Liver (tissue), 9 donors: Measurements from ENCODE around the gene FARP1. TPM values are rescaled to one million over a fixed set of nuclear protein-coding genes. Genes with fewer than 3 reads are reported as not detected.

Experiments used
- DNase-seq: peaks from one replicate; pipeline ENCODE4 v3.0.0-alpha.2; 2017; ENCODE audit warnings: low spot score
- H3K27ac ChIP-seq, 2 donors: one replicate each; pipeline ENCODE4 v1.7.0; 2013; ENCODE audit warnings: inconsistent platforms in 2 of 2, low read length in 2 of 2, control low read depth in 1 of 2, low read depth in 1 of 2, mild to moderate bottlenecking in 1 of 2
- H3K27me3 ChIP-seq, 4 donors: one replicate each; pipeline versions ENCODE4 v1.6.1 to v1.7.0; 2013; ENCODE audit warnings: low read length in 3 of 4, inconsistent platforms in 1 of 4, mild to moderate bottlenecking in 1 of 4, moderate library complexity in 1 of 4; ENCODE audit not compliant: control insufficient read depth in 4 of 4, insufficient read depth in 4 of 4
- H3K36me3 ChIP-seq, 4 donors: one replicate each; pipeline versions ENCODE4 v1.6.1 to v1.7.0; 2013; ENCODE audit warnings: low read length in 3 of 4, mild to moderate bottlenecking in 3 of 4, low read depth in 1 of 4, moderate library complexity in 1 of 4; ENCODE audit not compliant: control insufficient read depth in 4 of 4, insufficient read depth in 3 of 4
- H3K4me1 ChIP-seq, 4 donors: one replicate each; pipeline versions ENCODE4 v1.6.1 to v1.7.0; 2013; ENCODE audit warnings: low read length in 3 of 4, mild to moderate bottlenecking in 3 of 4, moderate library complexity in 1 of 4; ENCODE audit not compliant: control insufficient read depth in 4 of 4, insufficient read depth in 4 of 4
- H3K4me3 ChIP-seq, 3 donors: one replicate each; pipeline versions ENCODE4 v1.6.1 to v1.7.0; 2013; ENCODE audit warnings: low read length in 3 of 3, control low read depth in 1 of 3, low read depth in 1 of 3, mild to moderate bottlenecking in 1 of 3
- H3K9ac ChIP-seq, 2 donors: one replicate each; pipeline ENCODE4 v1.7.0; 2013; ENCODE audit warnings: low read length in 2 of 2, mild to moderate bottlenecking in 2 of 2, moderate library complexity in 2 of 2, control low read depth in 1 of 2, low read depth in 1 of 2
- H3K9me3 ChIP-seq, 4 donors: one replicate each; pipeline versions ENCODE4 v1.6.1 to v1.7.0; 2013; ENCODE audit warnings: low read length in 3 of 4; ENCODE audit not compliant: control insufficient read depth in 4 of 4
- EGR1 ChIP-seq, 2 donors: IDR thresholded peaks; 2 replicates each; pipeline ENCODE4 v1.6.1; 2016 to 2018; ENCODE audit warnings: antibody characterized with exemption in 2 of 2, low read depth in 2 of 2
- FOXA1 ChIP-seq: IDR thresholded peaks from 2 replicates; pipeline ENCODE4 v1.6.1; 2016; ENCODE audit warnings: antibody characterized with exemption
- FOXA2 ChIP-seq: IDR thresholded peaks from 2 replicates; pipeline ENCODE4 v1.6.1; 2016; ENCODE audit warnings: antibody characterized with exemption
- GABPA ChIP-seq, 2 donors: IDR thresholded peaks in 1 of 2; conservative IDR thresholded peaks in 1 of 2; 2 replicates each; pipeline ENCODE4 v1.6.1; 2016; ENCODE audit warnings: antibody characterized with exemption in 2 of 2, mild to moderate bottlenecking in 1 of 2, moderate library complexity in 1 of 2
- HNF4G ChIP-seq: IDR thresholded peaks from 2 replicates; pipeline ENCODE4 v1.6.1; 2016; ENCODE audit warnings: antibody characterized with exemption
- NR2F2 ChIP-seq: IDR thresholded peaks from 2 replicates; pipeline ENCODE4 v1.6.1; 2016; ENCODE audit warnings: antibody characterized with exemption
- RAD21 ChIP-seq, 2 donors: IDR thresholded peaks; 2 replicates each; pipeline ENCODE4 v1.6.1; 2016; ENCODE audit warnings: antibody characterized with exemption in 2 of 2, mild to moderate bottlenecking in 2 of 2
- REST ChIP-seq: IDR thresholded peaks from 2 replicates; pipeline ENCODE4 v1.6.1; 2016; ENCODE audit warnings: antibody characterized with exemption, mild to moderate bottlenecking
- RXRA ChIP-seq, 2 donors: IDR thresholded peaks; 2 replicates each; pipeline ENCODE4 v1.6.1; 2017 to 2018; ENCODE audit warnings: antibody characterized with exemption in 2 of 2, mild to moderate bottlenecking in 1 of 2
- SP1 ChIP-seq: IDR thresholded peaks from 2 replicates; pipeline ENCODE4 v1.6.1; 2018; ENCODE audit warnings: antibody characterized with exemption, mild to moderate bottlenecking
- YY1 ChIP-seq: IDR thresholded peaks from 2 replicates; pipeline ENCODE4 v1.6.1; 2016; ENCODE audit warnings: antibody characterized with exemption, mild to moderate bottlenecking
- WGBS: extraction: QIAGEN DNeasy Blood & Tissue Kit; methylation state at CpG from one replicate; pipeline ENCODE4 v1.1.7; 2013; 5-methylcytosine and 5-hydroxymethylcytosine counted together
- polyA plus RNA-seq, 2 donors: library from polyadenylated mRNA; stranded (reverse) in 1 of 2; unstranded in 1 of 2; fragments of 200-250 nt in 1 of 2; fragments of >200 nt in 1 of 2; fragmentation: Nextera tagmentation in 1 of 2; extraction: Ambion mirVana in 1 of 2; gene quantifications; one replicate each; pipeline versions ENCODE4 v1.2.1 to v1.2.3, GENCODE V29; 2013 to 2015
- total RNA-seq, 2 donors: library from RNA; depleted of rRNA; stranded (reverse); fragments of >200 nt; gene quantifications; one replicate each; pipeline ENCODE4 v1.2.3, GENCODE V29; 2014
- TF ChIP-seq, protein P1 (sequence below): IDR thresholded peaks from 2 replicates; pipeline ENCODE4 v1.6.1; 2016; ENCODE audit warnings: antibody characterized with exemption
- TF ChIP-seq, protein P2 (sequence below): IDR thresholded peaks from 2 replicates; pipeline ENCODE4 v1.6.1; 2016; ENCODE audit warnings: antibody characterized with exemption
- donor health status: healthy.
- donor health status: healthy.
- donor health status: healthy.
- donor health status: healthy.
- donor health status: healthy.

FARP1 gene
- total and polyA plus RNA-seq, 4 donors, result 28.4 to 62.6 (median 39.8) TPM

DNA sequence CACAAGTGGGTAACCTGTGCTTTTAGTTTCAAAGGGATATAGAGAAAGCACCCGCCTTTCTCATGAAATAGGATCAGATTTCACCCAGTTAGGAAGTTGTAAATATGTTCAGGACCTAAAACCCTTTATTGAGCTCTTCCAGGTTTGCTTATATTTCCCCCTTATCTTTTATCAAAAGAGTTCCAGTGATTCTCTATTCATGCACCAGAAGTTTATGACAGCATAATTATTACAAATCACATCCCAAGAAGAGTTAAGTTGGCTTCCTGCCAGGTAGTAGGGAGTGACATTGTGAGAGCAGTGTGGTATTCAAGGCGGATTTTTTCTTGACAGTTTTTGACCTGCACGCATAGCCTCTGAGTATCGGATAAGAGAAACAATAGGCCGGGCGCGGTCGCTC lies 243.7 kb downstream of the FARP1 start:
- no peak for TF ChIP-seq FOXA2
- no peak for TF ChIP-seq RXRA (IDR thresholded peaks at IDR 0.05)
- no peak for TF ChIP-seq SP1

DNA sequence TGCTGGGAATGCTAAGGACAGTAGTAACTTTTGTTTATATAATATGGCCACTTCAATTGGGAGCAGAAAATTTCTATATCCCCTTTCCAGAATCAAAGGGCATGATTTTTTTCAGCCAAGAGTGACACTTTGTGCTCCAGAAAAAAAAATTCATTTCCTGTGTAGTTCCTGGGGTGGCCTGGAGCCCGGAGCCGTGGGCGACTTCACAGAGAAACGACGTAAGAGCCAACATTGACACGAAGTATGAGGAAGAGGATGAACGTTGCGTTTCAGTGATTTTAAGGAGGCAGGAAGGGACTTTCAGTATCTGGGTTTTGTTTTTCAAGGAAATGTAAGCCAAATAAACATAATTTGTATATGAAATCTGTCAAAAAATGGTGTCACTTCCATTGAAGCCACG lies 246.4 kb downstream of the FARP1 start:
- 73% methylated on average over 9 of the region's 9 CpGs for WGBS
- Histone ChIP-seq H3K27me3 (no peaks in the 10 kb centered on the region), H3K9me3 (no peaks in the 10 kb centered on the region), H3K4me1 (peaks cover 0 to 2% (median 0%) of the 10 kb centered on the region in 4 donors), H3K4me3 (no peak overlapping the region), H3K36me3 (peaks cover 10 to 65% (median 48%) of the 10 kb centered on the region in 4 donors), H3K9ac (no peak overlapping the region), H3K27ac (peak overlapping the region in 1 of 2 donors; percentile 2)
- TF ChIP-seq RAD21 (IDR thresholded peaks at IDR 0.05), result no peak
- TF ChIP-seq FOXA2, result no peak
- TF ChIP-seq, protein P1, sequence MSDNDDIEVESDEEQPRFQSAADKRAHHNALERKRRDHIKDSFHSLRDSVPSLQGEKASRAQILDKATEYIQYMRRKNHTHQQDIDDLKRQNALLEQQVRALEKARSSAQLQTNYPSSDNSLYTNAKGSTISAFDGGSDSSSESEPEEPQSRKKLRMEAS, result peak; percentile 10
- TF ChIP-seq, protein P2, sequence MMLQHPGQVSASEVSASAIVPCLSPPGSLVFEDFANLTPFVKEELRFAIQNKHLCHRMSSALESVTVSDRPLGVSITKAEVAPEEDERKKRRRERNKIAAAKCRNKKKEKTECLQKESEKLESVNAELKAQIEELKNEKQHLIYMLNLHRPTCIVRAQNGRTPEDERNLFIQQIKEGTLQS, result no peak
- no peak for DNase-seq

More for the DNA sequence above, 243.7 kb downstream of the FARP1 start:
- Histone ChIP-seq H3K27ac (no peak overlapping the region), H3K9me3 (no peaks in the 10 kb centered on the region), H3K4me3 (no peak overlapping the region), H3K27me3 (no peaks in the 10 kb centered on the region), H3K9ac (no peak overlapping the region), H3K4me1 (peaks cover 0 to 2% (median 0%) of the 10 kb centered on the region in 4 donors), H3K36me3 (peaks cover 3 to 49% (median 44%) of the 10 kb centered on the region in 4 donors)
- no peak for DNase-seq
- 95% methylated on average over 8 of the region's 8 CpGs for WGBS

- 92% methylated on average over 11 of the region's 11 CpGs for WGBS
- peak overlapping the region in 1 of 2 donors; percentile 1 for H3K27ac ChIP-seq
- no peak for DNase-seq
- peak in 1 of 2 donors; percentile 6 for TF ChIP-seq RAD21 (IDR thresholded peaks at IDR 0.05)
- peak; percentile 26 for TF ChIP-seq NR2F2
- TF ChIP-seq GABPA (IDR thresholded peaks at IDR 0.05 in 1 of 2, conservative IDR thresholded peaks at IDR 0.05 in 1 of 2), result no peak
- peak; percentile 6 for TF ChIP-seq SP1
- peaks cover 14 to 67% (median 43%) of the 10 kb centered on the region in 4 donors for H3K36me3 ChIP-seq
- H3K9me3 ChIP-seq, result no peaks in the 10 kb centered on the region
- no peak overlapping the region for H3K4me3 ChIP-seq
- no peaks in the 10 kb centered on the region for H3K4me1 ChIP-seq
- H3K27me3 ChIP-seq, result no peaks in the 10 kb centered on the region
- H3K9ac ChIP-seq, result no peak overlapping the region
Measured at GRCh38 chr13:98390086-98390715, 247.3 kb downstream of the FARP1 start.

- Histone ChIP-seq H3K27ac (no peak overlapping the region), H3K27me3 (no peaks in the 10 kb centered on the region), H3K9me3 (no peaks in the 10 kb centered on the region), H3K9ac (no peak overlapping the region), H3K4me3 (no peak overlapping the region), H3K36me3 (peaks cover 21 to 63% (median 32%) of the 10 kb centered on the region in 4 donors), H3K4me1 (no peaks in the 10 kb centered on the region)
- WGBS, result 82% methylated on average over 11 of the region's 11 CpGs
- TF ChIP-seq, protein P1, result no peak
- TF ChIP-seq, protein P2, result no peak
- no peak for TF ChIP-seq FOXA2
- no peak for TF ChIP-seq HNF4G
- TF ChIP-seq FOXA1, result no peak
- TF ChIP-seq YY1, result no peak
- no peak for TF ChIP-seq NR2F2
- TF ChIP-seq REST, result no peak
- TF ChIP-seq EGR1 (IDR thresholded peaks at IDR 0.05; ENCODE audit: low read depth in 2 of 2), result no peak
- DNase-seq, result no peak
Measured at GRCh38 chr13:98393873-98394272, 251.0 kb downstream of the FARP1 start.
